ENCODE data around the gene FLVCR2.

- TF ChIP-seq, protein P1, sequence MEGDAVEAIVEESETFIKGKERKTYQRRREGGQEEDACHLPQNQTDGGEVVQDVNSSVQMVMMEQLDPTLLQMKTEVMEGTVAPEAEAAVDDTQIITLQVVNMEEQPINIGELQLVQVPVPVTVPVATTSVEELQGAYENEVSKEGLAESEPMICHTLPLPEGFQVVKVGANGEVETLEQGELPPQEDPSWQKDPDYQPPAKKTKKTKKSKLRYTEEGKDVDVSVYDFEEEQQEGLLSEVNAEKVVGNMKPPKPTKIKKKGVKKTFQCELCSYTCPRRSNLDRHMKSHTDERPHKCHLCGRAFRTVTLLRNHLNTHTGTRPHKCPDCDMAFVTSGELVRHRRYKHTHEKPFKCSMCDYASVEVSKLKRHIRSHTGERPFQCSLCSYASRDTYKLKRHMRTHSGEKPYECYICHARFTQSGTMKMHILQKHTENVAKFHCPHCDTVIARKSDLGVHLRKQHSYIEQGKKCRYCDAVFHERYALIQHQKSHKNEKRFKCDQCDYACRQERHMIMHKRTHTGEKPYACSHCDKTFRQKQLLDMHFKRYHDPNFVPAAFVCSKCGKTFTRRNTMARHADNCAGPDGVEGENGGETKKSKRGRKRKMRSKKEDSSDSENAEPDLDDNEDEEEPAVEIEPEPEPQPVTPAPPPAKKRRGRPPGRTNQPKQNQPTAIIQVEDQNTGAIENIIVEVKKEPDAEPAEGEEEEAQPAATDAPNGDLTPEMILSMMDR (conservative IDR thresholded peaks at IDR 0.05; ENCODE audit: low read depth in 2 of 2) = no peak
- TF ChIP-seq EZH2 (IDR thresholded peaks at IDR 0.05; ENCODE audit: low read depth, unreplicated experiment) (no peak), ETS1 (IDR thresholded peaks at IDR 0.05) (no peak), POLR2AphosphoS5 (IDR thresholded peaks at IDR 0.05; ENCODE audit: low read depth) (no peak), JUNB (IDR thresholded peaks at IDR 0.05; ENCODE audit: unreplicated experiment) (no peak), ZNF331 (CRISPR knock-in tag; IDR thresholded peaks at IDR 0.05; ENCODE audit: low read depth) (no peak), ZNF114 (CRISPR knock-in tag; IDR thresholded peaks at IDR 0.05) (no peak), CREB1 (CRISPR knock-in tag; IDR thresholded peaks at IDR 0.05; ENCODE audit: low read depth) (no peak), EZH2phosphoT487 (IDR thresholded peaks at IDR 0.05; ENCODE audit: unreplicated experiment) (no peak), STAT1 (IDR thresholded peaks at IDR 0.05; ENCODE audit: unreplicated experiment) (no peak)
- TF ChIP-seq, protein P2, sequence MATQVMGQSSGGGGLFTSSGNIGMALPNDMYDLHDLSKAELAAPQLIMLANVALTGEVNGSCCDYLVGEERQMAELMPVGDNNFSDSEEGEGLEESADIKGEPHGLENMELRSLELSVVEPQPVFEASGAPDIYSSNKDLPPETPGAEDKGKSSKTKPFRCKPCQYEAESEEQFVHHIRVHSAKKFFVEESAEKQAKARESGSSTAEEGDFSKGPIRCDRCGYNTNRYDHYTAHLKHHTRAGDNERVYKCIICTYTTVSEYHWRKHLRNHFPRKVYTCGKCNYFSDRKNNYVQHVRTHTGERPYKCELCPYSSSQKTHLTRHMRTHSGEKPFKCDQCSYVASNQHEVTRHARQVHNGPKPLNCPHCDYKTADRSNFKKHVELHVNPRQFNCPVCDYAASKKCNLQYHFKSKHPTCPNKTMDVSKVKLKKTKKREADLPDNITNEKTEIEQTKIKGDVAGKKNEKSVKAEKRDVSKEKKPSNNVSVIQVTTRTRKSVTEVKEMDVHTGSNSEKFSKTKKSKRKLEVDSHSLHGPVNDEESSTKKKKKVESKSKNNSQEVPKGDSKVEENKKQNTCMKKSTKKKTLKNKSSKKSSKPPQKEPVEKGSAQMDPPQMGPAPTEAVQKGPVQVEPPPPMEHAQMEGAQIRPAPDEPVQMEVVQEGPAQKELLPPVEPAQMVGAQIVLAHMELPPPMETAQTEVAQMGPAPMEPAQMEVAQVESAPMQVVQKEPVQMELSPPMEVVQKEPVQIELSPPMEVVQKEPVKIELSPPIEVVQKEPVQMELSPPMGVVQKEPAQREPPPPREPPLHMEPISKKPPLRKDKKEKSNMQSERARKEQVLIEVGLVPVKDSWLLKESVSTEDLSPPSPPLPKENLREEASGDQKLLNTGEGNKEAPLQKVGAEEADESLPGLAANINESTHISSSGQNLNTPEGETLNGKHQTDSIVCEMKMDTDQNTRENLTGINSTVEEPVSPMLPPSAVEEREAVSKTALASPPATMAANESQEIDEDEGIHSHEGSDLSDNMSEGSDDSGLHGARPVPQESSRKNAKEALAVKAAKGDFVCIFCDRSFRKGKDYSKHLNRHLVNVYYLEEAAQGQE (IDR thresholded peaks at IDR 0.05; ENCODE audit: unreplicated experiment) = no peak
Observed at GRCh38 chr14:75648066-75648838, 69.8 kb downstream of the FLVCR2 start.
